DMS114 treated with DMSO at 0.1 percent for 48 hours (cell line): ENCODE data around the gene STK17B.

ENCODE experiments used
- DNase-seq: peaks from one replicate; lab custom pipeline; 2025; ENCODE audit not compliant: unreplicated experiment; lab: John Stamatoyannopoulos, UW

The STK17B gene

GRCh38 chr2:196159221-196159892, 12.0 kb downstream of the STK17B start:
- DNase-seq, result no peak

GRCh38 chr2:196155575-196155974, 15.8 kb downstream of the STK17B start:
- DNase-seq, result no peak

- no peak for DNase-seq
Measured at GRCh38 chr2:196153480-196153879, 17.9 kb downstream of the STK17B start.

GRCh38 chr2:196149948-196150347, 21.4 kb downstream of the STK17B start:
- no peak for DNase-seq

GRCh38 chr2:196148736-196149135, 22.6 kb downstream of the STK17B start:
- DNase-seq, result no peak

GRCh38 chr2:196145256-196145655, 26.1 kb downstream of the STK17B start:
- no peak for DNase-seq

- no peak for DNase-seq
Measured at GRCh38 chr2:196144513-196145126, 26.8 kb downstream of the STK17B start.

- no peak for DNase-seq
Measured at GRCh38 chr2:196143730-196144131, 27.6 kb downstream of the STK17B start.

GRCh38 chr2:196142825-196143224, 28.6 kb downstream of the STK17B start:
- no peak for DNase-seq

GRCh38 chr2:196140213-196140612, 31.2 kb downstream of the STK17B start:
- no peak for DNase-seq

GRCh38 chr2:196137271-196137670, 34.1 kb downstream of the STK17B start:
- DNase-seq, result no peak

GRCh38 chr2:196136151-196136550, 35.2 kb downstream of the STK17B start:
- DNase-seq, result no peak

- no peak for DNase-seq
Measured at GRCh38 chr2:196131949-196132925, 39.1 kb downstream of the STK17B start.

GRCh38 chr2:196131384-196131937, 39.9 kb downstream of the STK17B start:
- DNase-seq, result no peak

GRCh38 chr2:196130039-196130825, 41.1 kb downstream of the STK17B start:
- no peak for DNase-seq

GRCh38 chr2:196128749-196129148, 42.6 kb downstream of the STK17B start:
- no peak for DNase-seq

- no peak for DNase-seq
Measured at GRCh38 chr2:196125596-196125995, 45.8 kb downstream of the STK17B start.

- DNase-seq, result no peak
Measured at GRCh38 chr2:196123679-196124373, 47.6 kb downstream of the STK17B start.

- DNase-seq, result no peak
Measured at GRCh38 chr2:196119926-196120325, 51.5 kb downstream of the STK17B start.

GRCh38 chr2:196117214-196117705, 54.1 kb downstream of the STK17B start:
- DNase-seq, result no peak
